ENCODE data around the gene OLFML2B.

Gene OLFML2B

GRCh38 chr1:161940866-161941591 is 82.6 kb downstream of the OLFML2B start:
- DNase-seq, result peak; percentile 11

GRCh38 chr1:161936786-161937185 is 86.9 kb downstream of the OLFML2B start:
- DNase-seq, result no peak

GRCh38 chr1:161935264-161935663 is 88.4 kb downstream of the OLFML2B start:
- DNase-seq, result no peak

- DNase-seq, result no peak
Observed at GRCh38 chr1:161933592-161934588, 89.8 kb downstream of the OLFML2B start.
